ENCODE measurements around the gene R3HDM2.

Gene R3HDM2

GRCh38 chr12:57262126-57262822, 168.6 kb downstream of the R3HDM2 start:
- Histone ChIP-seq H3K27me3 (ENCODE audit: control insufficient read depth in 5 of 5, insufficient read depth in 4 of 5, low read length in 5 of 5) (no peaks in the 10 kb centered on the region), H3K27ac (ENCODE audit: low read depth, low read length) (no peak overlapping the region), H3K9me3 (ENCODE audit: control insufficient read depth in 5 of 5, low read length in 5 of 5) (no peaks in the 10 kb centered on the region), H3K4me1 (ENCODE audit: control insufficient read depth in 5 of 5, insufficient read depth in 5 of 5, low read length in 5 of 5) (peaks cover 0 to 4% (median 0%) of the 10 kb centered on the region in 5 donors), H3K4me3 (ENCODE audit: low read depth in 1 of 5, low read length in 5 of 5) (no peak overlapping the region), H3K9ac (ENCODE audit: low read length in 5 of 5) (no peak overlapping the region), H3K36me3 (ENCODE audit: control insufficient read depth in 5 of 5, insufficient read depth in 5 of 5, low read length in 5 of 5) (peaks cover 30 to 82% (median 58%) of the 10 kb centered on the region in 5 donors)

DNA sequence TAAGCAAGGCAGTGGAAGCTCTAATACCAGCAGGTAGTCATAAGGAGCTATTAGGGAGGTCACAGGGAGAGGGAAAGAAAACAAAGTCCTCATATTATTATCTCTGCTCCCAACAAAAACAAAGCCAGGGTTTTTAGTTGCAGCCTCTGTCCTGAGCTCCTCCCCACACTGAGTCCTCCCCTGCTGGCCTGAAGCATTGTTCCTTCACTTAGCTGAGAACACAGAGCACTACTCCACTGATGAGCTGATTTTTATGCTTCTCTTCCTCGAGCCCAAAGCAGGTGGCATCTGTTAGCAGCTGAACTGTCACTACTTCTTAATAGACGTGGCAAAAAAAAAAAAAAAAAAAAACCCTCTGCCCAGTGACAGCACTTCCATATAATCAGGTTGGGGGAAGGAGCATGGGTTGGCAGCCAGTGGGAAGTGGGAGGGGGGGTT, 169.4 kb downstream of the R3HDM2 start:
- Histone ChIP-seq H3K4me1 (ENCODE audit: control insufficient read depth in 5 of 5, insufficient read depth in 5 of 5, low read length in 5 of 5) (peaks cover 0 to 4% (median 0%) of the 10 kb centered on the region in 5 donors), H3K27ac (ENCODE audit: low read depth, low read length) (no peak overlapping the region), H3K9me3 (ENCODE audit: control insufficient read depth in 5 of 5, low read length in 5 of 5) (no peaks in the 10 kb centered on the region), H3K36me3 (ENCODE audit: control insufficient read depth in 5 of 5, insufficient read depth in 5 of 5, low read length in 5 of 5) (peaks cover 31 to 82% (median 57%) of the 10 kb centered on the region in 5 donors), H3K4me3 (ENCODE audit: low read depth in 1 of 5, low read length in 5 of 5) (no peak overlapping the region), H3K9ac (ENCODE audit: low read length in 5 of 5) (no peak overlapping the region), H3K27me3 (ENCODE audit: control insufficient read depth in 5 of 5, insufficient read depth in 4 of 5, low read length in 5 of 5) (no peaks in the 10 kb centered on the region)

- H3K36me3 ChIP-seq (ENCODE audit: control insufficient read depth in 5 of 5, insufficient read depth in 5 of 5, low read length in 5 of 5): peaks cover 35 to 83% (median 65%) of the 10 kb centered on the region in 5 donors
- H3K9me3 ChIP-seq (ENCODE audit: control insufficient read depth in 5 of 5, low read length in 5 of 5): no peaks in the 10 kb centered on the region
- H3K4me3 ChIP-seq (ENCODE audit: low read depth in 1 of 5, low read length in 5 of 5): no peak overlapping the region
- H3K4me1 ChIP-seq (ENCODE audit: control insufficient read depth in 5 of 5, insufficient read depth in 5 of 5, low read length in 5 of 5): peaks cover 0 to 4% (median 0%) of the 10 kb centered on the region in 5 donors
- no peak overlapping the region for H3K9ac ChIP-seq (ENCODE audit: low read length in 5 of 5)
- H3K27me3 ChIP-seq (ENCODE audit: control insufficient read depth in 5 of 5, insufficient read depth in 4 of 5, low read length in 5 of 5): no peaks in the 10 kb centered on the region
- H3K27ac ChIP-seq (ENCODE audit: low read depth, low read length): no peak overlapping the region
These were observed 170.5 kb downstream of the R3HDM2 start for GRCh38 chr12:57260366-57260765.

- H3K27ac ChIP-seq (ENCODE audit: low read depth, low read length): no peak overlapping the region
- no peaks in the 10 kb centered on the region for H3K9me3 ChIP-seq (ENCODE audit: control insufficient read depth in 5 of 5, low read length in 5 of 5)
- H3K4me1 ChIP-seq (ENCODE audit: control insufficient read depth in 5 of 5, insufficient read depth in 5 of 5, low read length in 5 of 5): peaks cover 0 to 4% (median 0%) of the 10 kb centered on the region in 5 donors
- no peak overlapping the region for H3K4me3 ChIP-seq (ENCODE audit: low read depth in 1 of 5, low read length in 5 of 5)
- no peaks in the 10 kb centered on the region for H3K27me3 ChIP-seq (ENCODE audit: control insufficient read depth in 5 of 5, insufficient read depth in 4 of 5, low read length in 5 of 5)
- H3K36me3 ChIP-seq (ENCODE audit: control insufficient read depth in 5 of 5, insufficient read depth in 5 of 5, low read length in 5 of 5): peaks cover 38 to 86% (median 69%) of the 10 kb centered on the region in 5 donors
- peak overlapping the region in 1 of 5 donors; percentile 2 for H3K9ac ChIP-seq (ENCODE audit: low read length in 5 of 5)
These were observed 171.6 kb downstream of the R3HDM2 start for GRCh38 chr12:57258977-57259970.

- H3K4me3 ChIP-seq (ENCODE audit: low read depth in 1 of 5, low read length in 5 of 5): no peak overlapping the region
- H3K9me3 ChIP-seq (ENCODE audit: control insufficient read depth in 5 of 5, low read length in 5 of 5): no peaks in the 10 kb centered on the region
- H3K27me3 ChIP-seq (ENCODE audit: control insufficient read depth in 5 of 5, insufficient read depth in 4 of 5, low read length in 5 of 5): no peaks in the 10 kb centered on the region
- H3K36me3 ChIP-seq (ENCODE audit: control insufficient read depth in 5 of 5, insufficient read depth in 5 of 5, low read length in 5 of 5): peaks cover 23 to 67% (median 59%) of the 10 kb centered on the region in 5 donors
- no peak overlapping the region for H3K27ac ChIP-seq (ENCODE audit: low read depth, low read length)
- H3K9ac ChIP-seq (ENCODE audit: low read length in 5 of 5): no peak overlapping the region
- H3K4me1 ChIP-seq (ENCODE audit: control insufficient read depth in 5 of 5, insufficient read depth in 5 of 5, low read length in 5 of 5): no peaks in the 10 kb centered on the region
These were observed 174.9 kb downstream of the R3HDM2 start for GRCh38 chr12:57255916-57256315.

GRCh38 chr12:57254506-57255280, 176.2 kb downstream of the R3HDM2 start:
- Histone ChIP-seq H3K4me3 (ENCODE audit: low read depth in 1 of 5, low read length in 5 of 5) (no peak overlapping the region), H3K27ac (ENCODE audit: low read depth, low read length) (no peak overlapping the region), H3K4me1 (ENCODE audit: control insufficient read depth in 5 of 5, insufficient read depth in 5 of 5, low read length in 5 of 5) (no peaks in the 10 kb centered on the region), H3K9ac (ENCODE audit: low read length in 5 of 5) (no peak overlapping the region), H3K9me3 (ENCODE audit: control insufficient read depth in 5 of 5, low read length in 5 of 5) (no peaks in the 10 kb centered on the region), H3K36me3 (ENCODE audit: control insufficient read depth in 5 of 5, insufficient read depth in 5 of 5, low read length in 5 of 5) (peaks cover 21 to 56% (median 49%) of the 10 kb centered on the region in 5 donors), H3K27me3 (ENCODE audit: control insufficient read depth in 5 of 5, insufficient read depth in 4 of 5, low read length in 5 of 5) (no peaks in the 10 kb centered on the region)

- H3K36me3 ChIP-seq (ENCODE audit: control insufficient read depth in 5 of 5, insufficient read depth in 5 of 5, low read length in 5 of 5): peaks cover 6 to 20% (median 16%) of the 10 kb centered on the region in 5 donors
- H3K4me3 ChIP-seq (ENCODE audit: low read depth in 1 of 5, low read length in 5 of 5): no peak within 1 kb of the TSS
- H3K27ac ChIP-seq (ENCODE audit: low read depth, low read length): no peak within 1 kb of the TSS
- no peak within 1 kb of the TSS for H3K9ac ChIP-seq (ENCODE audit: low read length in 5 of 5)
- H3K9me3 ChIP-seq (ENCODE audit: control insufficient read depth in 5 of 5, low read length in 5 of 5): no peaks in the 10 kb centered on the region
- peaks cover 0 to 4% (median 3%) of the 10 kb centered on the region in 5 donors for H3K27me3 ChIP-seq (ENCODE audit: control insufficient read depth in 5 of 5, insufficient read depth in 4 of 5, low read length in 5 of 5)
- peaks cover 0 to 3% (median 0%) of the 10 kb centered on the region in 5 donors for H3K4me1 ChIP-seq (ENCODE audit: control insufficient read depth in 5 of 5, insufficient read depth in 5 of 5, low read length in 5 of 5)
These were observed 179.9 kb downstream of the R3HDM2 start, which contains the start of gene STAC3 for GRCh38 chr12:57250956-57251355. STAC3 (minus strand) TSS chr12:57251187; CDS start chr12:57249636, 1,551 bp downstream.

DNA sequence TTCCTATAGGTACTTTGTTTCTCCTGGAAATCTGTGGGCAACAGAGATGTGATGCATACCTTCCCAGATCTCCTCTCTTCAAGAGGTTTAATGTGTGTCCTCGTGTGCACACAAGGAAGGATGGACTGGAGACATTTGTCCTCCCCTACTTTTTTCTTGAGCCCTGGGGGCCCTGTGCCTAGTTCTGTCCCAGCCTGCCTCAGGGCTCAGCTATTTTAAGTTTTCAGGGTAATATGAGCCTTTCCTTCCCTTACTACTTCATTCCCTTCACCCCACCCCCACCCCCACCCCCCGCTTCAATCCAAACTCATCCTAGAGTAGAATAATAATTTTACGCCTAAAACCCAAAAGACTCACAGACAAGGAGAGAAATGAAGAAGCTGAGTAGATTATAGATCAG, 180.3 kb downstream of the R3HDM2 start:
- H3K27ac ChIP-seq (ENCODE audit: low read depth, low read length): no peak overlapping the region
- peaks cover 0 to 3% (median 0%) of the 10 kb centered on the region in 5 donors for H3K4me1 ChIP-seq (ENCODE audit: control insufficient read depth in 5 of 5, insufficient read depth in 5 of 5, low read length in 5 of 5)
- no peaks in the 10 kb centered on the region for H3K9me3 ChIP-seq (ENCODE audit: control insufficient read depth in 5 of 5, low read length in 5 of 5)
- H3K9ac ChIP-seq (ENCODE audit: low read length in 5 of 5): no peak overlapping the region
- H3K36me3 ChIP-seq (ENCODE audit: control insufficient read depth in 5 of 5, insufficient read depth in 5 of 5, low read length in 5 of 5): peaks cover 4 to 16% (median 12%) of the 10 kb centered on the region in 5 donors
- peaks cover 0 to 4% (median 3%) of the 10 kb centered on the region in 5 donors for H3K27me3 ChIP-seq (ENCODE audit: control insufficient read depth in 5 of 5, insufficient read depth in 4 of 5, low read length in 5 of 5)
- no peak overlapping the region for H3K4me3 ChIP-seq (ENCODE audit: low read depth in 1 of 5, low read length in 5 of 5)

DNA sequence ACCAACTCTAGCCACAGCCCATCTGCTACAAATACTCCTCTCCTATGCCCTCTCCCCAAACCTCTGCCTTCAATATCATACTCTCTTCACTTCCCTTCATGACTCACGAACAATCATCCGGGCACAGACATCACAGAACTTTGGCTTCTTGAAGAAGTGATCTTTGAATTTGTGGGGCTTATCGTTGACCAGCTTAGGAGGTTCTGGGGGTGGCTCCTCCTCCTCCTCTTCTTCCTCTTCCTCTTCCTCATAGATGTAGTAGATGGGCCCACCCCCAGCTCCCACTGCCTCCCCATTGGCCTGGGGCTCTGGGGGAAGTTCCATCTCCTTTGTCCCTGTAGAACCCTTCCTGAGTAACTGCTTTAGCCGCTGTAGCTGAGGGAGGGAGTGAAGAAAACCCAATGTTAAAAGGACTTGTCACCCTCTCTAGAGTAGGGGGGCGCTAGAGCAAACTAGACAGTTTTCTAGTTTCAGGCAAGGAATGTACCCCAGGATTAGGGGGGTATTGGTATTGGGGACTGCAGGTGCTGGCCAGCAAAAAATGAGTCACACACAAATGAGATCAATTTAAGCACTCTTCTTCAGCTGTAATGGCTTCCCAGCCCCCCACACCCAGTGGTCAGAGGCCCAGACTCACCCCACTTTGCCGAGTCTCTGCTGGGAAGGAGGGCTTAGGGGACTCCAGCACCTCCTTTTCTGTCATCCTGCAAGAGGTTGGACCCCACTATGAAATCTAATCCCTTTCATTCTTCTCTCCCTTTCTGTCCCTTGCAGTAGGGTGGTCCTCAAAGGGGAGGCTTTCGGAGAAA, 181.7 kb downstream of the R3HDM2 start:
- peak overlapping the region in 1 of 5 donors; percentile 11 for H3K9ac ChIP-seq (ENCODE audit: low read length in 5 of 5)
- H3K4me3 ChIP-seq (ENCODE audit: low read depth in 1 of 5, low read length in 5 of 5): peak overlapping the region in 3 of 5 donors; percentile 4 to 37 (median 27)
- H3K27ac ChIP-seq (ENCODE audit: low read depth, low read length): no peak overlapping the region
- no peaks in the 10 kb centered on the region for H3K9me3 ChIP-seq (ENCODE audit: control insufficient read depth in 5 of 5, low read length in 5 of 5)
- H3K36me3 ChIP-seq (ENCODE audit: control insufficient read depth in 5 of 5, insufficient read depth in 5 of 5, low read length in 5 of 5): peaks cover 0 to 4% (median 0%) of the 10 kb centered on the region in 5 donors
- peaks cover 0 to 4% (median 0%) of the 10 kb centered on the region in 5 donors for H3K4me1 ChIP-seq (ENCODE audit: control insufficient read depth in 5 of 5, insufficient read depth in 5 of 5, low read length in 5 of 5)
- H3K27me3 ChIP-seq (ENCODE audit: control insufficient read depth in 5 of 5, insufficient read depth in 4 of 5, low read length in 5 of 5): peaks cover 3 to 14% (median 8%) of the 10 kb centered on the region in 5 donors

Data from subcutaneous abdominal adipose tissue (tissue), 5 donors.